Activated gamma-delta T cell treated with anti-CD3 and anti-CD28 coated beads, Interleukin-2, amount 50 U/mL, for 16 hours (primary cell): ENCODE measurements around the gene BMP2.

Experiments
- DNase-seq: peaks from one replicate; pipeline ENCODE4 v3.0.0-alpha.2; 2020; ENCODE audit warnings: low read depth

BMP2 gene

DNA sequence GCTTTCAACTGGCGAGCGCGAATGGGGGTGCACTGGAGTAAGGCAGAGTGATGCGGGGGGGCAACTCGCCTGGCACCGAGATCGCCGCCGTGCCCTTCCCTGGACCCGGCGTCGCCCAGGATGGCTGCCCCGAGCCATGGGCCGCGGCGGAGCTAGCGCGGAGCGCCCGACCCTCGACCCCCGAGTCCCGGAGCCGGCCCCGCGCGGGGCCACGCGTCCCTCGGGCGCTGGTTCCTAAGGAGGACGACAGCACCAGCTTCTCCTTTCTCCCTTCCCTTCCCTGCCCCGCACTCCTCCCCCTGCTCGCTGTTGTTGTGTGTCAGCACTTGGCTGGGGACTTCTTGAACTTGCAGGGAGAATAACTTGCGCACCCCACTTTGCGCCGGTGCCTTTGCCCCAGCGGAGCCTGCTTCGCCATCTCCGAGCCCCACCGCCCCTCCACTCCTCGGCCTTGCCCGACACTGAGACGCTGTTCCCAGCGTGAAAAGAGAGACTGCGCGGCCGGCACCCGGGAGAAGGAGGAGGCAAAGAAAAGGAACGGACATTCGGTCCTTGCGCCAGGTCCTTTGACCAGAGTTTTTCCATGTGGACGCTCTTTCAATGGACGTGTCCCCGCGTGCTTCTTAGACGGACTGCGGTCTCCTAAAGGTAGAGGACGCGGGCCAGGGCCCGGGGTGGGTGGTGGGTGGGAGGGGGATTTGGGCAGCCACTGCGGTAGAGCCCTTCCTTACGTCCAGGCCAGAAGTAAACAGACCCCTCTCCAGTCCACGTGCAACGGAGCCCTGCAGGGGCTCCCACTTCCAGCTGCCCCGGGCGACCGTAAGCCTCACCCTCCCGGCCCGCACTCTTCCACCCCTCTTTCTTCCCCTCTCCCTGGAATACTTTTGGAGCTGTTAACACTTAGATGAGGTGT is 998 bp downstream of the BMP2 start:
- no peak for DNase-seq

DNA sequence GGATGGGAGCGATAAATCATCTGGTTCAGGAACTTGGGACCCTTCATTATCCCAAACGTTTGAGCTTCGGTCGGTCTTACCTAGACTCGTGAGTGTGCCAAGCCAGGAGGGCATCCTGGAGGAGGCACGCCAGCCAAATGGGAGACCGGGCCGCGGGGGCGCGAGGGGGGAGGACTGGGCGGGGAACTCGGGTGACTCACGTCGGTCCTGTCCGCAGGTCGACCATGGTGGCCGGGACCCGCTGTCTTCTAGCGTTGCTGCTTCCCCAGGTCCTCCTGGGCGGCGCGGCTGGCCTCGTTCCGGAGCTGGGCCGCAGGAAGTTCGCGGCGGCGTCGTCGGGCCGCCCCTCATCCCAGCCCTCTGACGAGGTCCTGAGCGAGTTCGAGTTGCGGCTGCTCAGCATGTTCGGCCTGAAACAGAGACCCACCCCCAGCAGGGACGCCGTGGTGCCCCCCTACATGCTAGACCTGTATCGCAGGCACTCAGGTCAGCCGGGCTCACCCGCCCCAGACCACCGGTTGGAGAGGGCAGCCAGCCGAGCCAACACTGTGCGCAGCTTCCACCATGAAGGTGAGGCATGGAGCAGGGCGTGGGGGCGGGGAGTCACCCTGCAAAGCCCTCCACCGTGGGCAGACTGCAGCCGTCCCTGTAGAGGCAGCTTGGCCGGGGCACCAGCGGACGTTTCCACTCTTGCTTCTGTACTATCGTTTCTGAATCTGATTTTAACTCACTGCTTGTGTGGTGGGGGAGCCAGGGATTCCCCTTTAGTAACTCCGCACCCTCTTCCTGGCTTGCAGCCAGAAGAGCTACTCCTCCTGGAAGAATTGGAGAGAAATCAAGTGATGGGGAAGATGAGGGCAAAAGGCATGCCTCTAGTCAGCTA is 2.7 kb downstream of the BMP2 start:
- DNase-seq: no peak

DNA sequence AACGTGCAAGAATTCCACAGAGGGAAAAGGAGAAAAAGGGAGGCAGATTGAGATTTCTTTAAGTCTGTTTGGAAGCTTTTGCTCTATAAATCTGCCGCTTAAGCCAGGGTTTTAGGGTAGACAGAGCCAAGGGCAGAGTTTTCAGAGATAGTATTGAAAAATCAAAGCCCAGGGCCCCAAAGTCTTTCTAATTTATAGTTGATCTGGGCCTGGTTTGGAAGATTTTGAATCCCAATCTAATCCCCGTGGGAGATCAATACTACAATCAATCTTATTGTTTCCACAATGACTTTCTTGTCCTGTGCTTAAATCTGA is 3.3 kb downstream of the BMP2 start:
- DNase-seq: no peak

DNA sequence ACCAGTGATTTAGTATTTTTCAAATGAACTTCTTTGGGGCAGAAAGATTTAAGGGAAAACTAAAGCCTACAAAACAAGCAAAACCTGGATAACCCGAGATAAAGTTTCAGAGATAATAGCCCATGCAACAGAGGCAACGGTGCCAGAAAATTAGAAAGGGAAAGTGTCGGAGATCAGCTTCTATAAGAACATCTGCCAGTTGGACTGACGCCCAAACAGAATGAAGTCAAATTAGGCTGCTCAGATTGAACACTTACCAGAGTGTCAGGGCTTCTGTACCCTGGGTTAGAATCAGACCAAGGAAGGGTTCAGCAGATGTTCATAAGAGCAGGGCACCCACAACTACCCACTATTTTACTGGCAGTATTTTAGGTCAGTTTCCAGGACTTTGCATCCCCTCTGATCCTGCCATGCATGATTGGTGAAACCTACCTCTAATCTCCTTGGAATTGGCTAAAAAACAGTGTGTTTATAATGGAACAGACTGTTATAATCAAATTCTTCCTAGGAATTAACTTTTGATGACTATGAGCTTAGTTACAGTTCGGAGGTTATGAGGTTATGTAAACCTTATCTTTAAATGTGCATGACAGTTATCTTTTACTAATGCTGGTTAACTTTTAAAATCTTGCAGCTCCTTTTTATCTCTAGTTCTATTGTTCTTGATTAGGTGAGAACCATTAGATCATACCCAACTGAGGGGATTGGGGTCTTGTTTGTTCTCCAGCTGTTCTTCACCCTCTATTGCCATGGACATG is 13.1 kb downstream of the BMP2 start:
- DNase-seq: no peak

DNA sequence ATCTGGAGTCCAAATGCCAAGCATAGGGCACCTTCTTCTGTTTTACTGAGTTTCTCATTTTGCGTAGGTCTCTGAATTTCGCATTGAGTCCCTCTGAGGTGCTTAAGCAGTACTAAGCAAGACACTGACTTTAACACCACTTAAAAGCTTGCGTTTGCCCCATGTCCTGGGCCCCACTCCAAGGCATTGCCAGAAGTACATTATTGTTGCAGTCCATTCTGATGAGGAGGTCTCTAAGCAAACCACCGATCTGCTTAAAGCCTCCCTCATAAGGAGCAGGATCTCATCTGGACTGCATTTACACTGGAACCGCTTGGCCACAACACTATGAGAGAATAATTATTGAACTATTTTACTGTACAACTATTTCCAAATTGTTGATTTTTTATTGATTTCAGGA is 16.3 kb downstream of the BMP2 start:
- no peak for DNase-seq

DNA sequence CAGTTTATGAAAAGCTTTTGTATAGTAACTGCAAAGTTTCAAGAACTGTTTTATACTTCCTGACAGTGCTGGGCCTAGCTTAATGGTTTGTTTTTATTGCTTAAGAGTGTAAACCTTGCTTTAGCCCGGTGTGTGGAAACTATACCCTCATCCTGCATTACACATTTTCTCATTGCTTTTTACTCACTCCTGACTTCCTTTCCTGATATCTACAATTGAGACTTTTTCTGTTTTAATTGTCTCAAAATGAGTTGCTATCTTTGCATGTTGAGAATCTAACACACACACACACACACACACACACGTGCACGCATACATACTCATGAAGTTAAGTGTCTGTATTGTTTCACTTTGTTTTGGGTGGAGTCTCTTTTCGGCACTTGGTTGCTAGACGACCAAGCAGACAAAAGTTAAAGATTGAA is 16.7 kb downstream of the BMP2 start:
- no peak for DNase-seq

DNA sequence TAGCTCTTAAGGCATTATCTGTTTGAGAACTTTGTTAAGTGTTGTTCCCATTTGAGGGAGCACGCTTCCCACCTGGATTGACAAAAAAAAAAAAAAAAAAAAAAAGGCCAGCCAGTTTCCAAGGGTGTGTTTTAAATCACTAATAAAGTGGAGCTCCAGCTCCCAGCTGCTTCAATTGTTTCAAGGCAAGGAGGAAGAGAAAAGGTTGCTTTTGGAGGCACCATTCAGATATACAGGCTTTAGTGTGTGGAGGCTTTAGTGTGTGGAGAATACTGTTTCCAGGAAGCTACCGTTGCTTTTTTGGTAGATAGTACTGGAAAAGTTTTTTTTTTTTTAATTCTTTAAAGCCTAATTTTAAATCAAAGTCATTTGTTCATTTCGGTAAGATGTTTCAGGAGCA is 17.3 kb downstream of the BMP2 start:
- no peak for DNase-seq

DNA sequence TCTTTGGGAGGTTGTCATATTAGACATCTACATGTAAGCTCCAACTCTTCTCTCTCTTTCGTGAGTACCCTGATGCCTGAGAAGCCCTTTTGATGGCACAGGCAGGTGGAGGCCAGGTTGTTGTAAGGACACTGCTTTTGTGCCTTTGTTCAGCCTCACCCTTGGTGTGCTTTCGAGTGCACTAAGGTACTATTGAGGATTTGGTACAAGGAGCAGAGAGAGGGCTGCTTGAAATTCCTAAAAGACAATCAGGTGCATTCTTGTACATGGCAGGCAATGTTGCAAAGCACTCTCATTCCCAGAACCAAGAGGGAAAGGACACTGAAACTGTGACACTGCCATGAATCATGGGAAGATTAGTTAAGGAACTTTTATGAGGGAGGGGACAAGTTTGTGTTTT is 19.1 kb downstream of the BMP2 start:
- DNase-seq: no peak

DNA sequence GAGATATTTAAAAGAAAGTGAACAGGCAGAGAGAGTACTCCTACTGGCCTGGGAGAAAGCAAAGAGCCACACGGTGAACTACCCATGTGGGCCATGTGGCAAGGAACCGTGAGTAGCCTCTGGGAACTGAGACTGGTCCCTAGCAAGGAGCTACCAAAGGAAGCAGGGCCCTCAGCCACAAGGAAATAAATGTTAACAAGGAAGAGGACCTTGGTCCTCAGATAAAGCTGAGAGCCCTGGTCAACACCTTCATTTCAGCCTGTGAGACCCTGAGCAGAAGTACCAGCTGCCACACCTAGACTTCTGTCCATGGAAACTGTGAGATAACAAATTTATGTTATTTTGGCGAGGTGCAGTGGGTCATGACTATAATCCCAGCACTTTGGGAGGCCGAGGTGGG is 25.3 kb downstream of the BMP2 start:
- no peak for DNase-seq

DNA sequence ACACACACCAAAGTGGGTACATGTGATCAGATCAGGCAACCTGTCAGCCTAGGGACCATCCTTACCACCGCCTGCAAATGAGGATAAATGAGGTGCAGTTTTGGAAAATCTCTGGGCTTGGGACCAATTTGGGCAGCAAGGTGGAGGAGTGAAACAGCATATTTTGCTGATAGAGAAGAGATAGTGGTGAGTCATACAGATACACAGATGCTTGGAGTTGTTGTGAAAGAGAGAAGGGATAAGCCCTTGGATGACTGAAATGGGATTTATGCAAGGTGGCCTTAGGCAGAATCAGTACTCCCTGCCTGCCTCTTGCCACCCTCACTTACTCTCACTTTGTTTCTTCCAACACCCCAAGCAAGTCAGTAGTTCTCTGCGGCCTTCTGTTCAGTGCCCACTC is 34.7 kb downstream of the BMP2 start:
- DNase-seq: no peak

DNA sequence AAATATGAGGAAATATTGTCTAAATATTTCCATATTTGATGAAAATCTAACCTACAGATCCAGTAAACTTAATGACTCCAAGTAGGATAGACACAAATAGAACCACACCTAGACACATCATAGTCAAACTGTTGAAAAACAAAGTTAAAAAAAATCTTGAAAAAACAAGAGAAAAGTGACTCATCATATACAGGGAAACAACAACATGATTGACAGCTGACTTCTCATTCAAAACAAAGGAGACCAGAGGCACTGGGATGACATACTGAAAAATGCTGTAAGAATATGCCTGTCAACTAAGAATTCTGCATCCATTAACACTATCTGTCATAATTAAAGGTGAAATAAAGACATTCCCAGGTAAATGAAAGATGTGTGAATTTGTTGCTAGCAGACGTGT is 38.8 kb downstream of the BMP2 start:
- no peak for DNase-seq

DNA sequence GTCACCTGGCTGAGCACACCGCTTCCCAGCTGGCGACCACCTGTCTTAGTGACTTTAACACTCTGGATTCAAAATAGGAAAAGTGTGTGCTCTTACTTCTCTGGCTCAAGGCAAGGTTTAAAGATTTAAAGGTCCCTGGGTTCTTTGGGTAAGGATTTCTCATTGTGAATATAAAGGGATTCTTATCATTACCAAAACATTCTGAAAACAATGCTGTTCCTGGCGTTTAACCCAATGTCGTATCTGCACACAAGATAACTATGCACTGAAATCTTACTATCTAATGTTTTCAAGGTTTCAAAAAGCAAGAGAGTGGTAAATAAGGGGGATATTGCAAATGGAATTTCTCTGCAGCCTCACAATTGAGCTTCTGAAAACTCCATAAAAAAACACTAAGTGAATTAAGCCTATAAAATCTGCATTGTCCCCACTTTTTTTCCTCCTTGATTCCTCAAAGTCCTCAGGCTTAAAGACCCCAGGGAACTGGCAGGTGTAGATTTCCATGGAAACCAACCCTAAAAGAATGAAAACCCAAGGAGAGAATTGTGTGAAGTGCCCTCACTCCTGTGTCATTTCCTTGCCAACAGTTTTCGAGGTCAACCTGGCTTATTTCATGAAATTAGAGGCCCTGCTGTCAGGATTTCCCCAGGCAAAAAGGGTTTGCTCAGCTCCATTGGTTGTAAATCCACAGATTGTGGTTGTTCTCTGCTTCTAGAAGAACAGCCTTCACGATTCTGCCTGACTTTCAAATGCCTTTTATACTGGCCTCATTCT is 44.0 kb downstream of the BMP2 start:
- no peak for DNase-seq

DNA sequence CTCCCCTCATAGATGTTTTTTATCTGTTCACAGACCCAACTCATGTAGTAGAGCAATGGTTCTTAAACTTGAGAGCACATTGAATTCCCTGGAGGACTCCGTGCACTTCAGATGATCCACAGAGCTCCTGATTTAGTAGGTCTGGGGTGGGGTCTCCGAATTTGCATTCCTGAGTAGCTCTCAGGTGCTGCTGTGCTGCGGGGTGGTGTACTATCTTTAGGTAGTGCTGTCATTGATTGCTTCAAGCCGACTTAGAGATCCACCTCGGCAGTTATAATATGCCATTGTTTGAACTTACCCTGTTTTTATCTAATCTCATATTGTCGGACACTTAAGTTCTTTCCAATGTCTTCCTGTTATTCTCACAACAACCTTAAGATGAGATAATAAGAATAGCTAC is 45.0 kb downstream of the BMP2 start:
- DNase-seq: no peak

DNA sequence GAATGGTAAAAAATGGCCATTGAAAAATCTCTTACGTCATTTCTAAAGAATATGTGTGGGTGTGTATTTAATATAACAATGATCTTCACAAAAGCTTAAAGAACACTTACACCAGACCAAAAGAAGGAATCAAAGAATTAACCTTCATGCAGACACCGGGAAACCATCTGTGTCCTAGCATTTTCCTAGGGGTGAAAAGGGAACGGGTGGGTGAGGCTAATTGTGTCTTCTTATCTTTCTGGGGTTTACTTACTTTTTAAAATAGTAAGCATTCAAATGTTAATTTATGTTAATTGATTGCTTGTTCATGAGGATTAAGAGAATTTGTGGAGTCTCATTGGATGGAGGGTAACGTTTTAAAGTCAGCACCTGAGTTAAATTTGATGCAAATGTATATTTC is 47.5 kb downstream of the BMP2 start:
- no peak for DNase-seq

DNA sequence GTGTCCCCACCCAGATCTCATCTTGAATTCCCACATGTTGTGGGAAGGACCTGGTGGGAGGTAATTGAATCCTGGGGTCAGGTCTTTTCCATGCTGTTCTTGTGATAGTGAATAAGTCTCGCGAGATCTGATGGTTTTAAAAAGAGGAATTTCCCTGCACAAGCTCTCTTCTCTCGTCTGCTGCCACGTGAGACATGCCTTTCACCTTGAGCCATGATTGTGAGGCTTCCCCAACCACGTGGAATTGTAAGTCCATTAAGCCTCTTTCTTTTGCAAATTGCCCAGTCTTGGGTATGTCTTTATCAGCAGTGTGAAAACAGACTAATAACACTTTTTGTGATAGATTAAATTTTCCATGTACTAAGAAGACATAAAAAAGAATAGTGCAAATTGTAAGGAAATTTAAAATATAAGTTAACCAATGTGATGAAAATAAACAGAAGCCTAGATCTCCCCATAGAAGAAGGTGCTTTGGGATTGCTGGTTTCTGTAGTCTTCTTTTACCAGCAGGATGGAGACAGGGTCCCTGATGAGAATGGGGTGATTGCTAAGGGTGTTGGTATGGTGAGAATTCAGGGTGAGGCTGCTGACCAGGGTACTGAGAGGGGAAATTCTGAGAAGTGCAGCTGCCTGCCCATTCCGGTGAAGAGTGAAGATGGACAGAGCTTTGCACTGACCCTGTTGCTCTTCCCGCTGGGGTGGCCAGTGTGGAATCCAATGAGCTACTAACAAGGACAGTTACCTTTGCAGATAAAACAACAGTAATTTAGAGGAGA is 50.7 kb downstream of the BMP2 start:
- DNase-seq: no peak

DNA sequence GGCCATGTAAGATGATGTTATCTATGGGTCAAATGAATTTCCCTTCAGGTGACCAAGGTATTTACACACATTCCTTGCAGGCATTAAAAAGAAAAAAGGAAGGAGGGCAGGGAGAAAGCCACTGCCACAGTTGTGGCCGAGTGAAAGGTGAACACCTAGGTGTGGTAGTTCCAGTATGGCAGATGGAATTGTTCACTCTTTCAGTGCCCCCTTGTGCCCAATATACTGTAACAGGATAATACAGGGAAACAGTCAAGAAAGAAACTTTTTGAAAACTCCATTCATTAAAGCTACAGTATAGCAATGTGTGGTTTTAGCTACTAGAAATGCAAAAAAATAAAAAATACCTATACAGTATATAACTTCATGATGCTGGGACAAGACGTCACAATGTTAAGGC is 52.1 kb downstream of the BMP2 start:
- DNase-seq: no peak

DNA sequence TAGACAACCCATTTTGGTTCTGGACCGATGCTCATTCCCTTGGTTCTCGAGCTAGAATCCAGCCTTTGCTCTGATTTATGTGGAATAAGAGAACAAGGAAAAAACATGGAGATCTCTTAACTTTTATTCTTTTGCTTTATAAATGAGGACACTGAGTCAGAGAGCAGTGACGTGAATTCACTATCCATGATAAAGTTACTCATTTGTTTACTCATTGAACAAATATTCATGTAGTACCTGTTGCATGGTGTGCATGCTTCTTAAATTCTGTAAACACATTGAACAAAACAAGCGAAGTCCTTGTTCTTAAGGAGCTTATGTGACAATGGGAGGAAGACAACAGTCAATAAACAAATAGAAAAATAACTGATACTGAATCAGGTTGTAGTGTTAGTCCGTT is 56.9 kb downstream of the BMP2 start:
- no peak for DNase-seq

DNA sequence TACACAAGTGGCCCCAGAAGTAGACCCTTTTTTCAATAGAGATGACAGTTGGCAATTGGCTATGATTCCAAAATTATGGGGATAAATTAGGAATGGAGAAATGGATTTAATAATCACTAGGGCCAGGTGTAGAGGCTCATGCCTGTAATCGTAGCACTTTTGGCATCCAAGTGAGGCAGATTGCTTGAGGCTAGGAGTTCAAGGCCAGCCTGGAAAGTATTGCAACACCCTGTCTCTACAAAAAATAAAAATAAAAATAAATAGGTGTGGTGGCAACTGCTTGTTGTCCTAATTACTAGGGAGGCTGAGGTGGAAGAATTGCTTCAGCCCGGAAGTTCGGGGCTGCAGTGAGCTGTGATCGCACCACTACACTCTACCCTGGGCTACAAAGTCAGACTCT is 60.0 kb downstream of the BMP2 start:
- no peak for DNase-seq

DNA sequence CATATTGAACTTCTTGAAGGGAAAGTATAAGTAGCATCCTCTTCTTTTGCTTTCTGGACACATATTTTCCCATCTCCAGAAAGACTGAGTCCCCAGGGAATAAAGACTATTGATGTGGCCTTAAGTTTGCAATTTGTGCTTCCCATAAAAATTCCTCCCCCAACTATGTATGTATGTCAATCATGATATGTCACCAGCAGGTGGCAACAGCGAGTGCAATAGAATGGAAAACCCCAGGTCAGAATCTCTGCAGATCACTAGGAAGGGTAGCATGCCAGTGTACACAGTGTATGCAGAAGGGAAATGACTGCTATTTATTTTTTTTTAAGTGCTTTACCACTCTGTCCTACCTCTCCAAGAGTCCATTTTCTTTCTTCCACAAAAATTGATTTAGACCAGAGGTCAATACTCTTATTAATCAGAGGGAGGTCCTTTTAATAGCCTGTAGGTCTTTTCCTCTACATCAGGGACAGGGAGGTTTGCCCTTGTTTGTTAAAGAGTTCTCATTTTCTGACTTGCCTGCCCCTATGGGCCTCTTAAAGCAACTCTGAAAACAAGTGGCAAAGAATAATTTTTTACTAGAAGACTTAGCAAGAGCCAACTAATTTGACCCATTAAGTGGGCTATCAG is 61.4 kb downstream of the BMP2 start:
- no peak for DNase-seq

DNA sequence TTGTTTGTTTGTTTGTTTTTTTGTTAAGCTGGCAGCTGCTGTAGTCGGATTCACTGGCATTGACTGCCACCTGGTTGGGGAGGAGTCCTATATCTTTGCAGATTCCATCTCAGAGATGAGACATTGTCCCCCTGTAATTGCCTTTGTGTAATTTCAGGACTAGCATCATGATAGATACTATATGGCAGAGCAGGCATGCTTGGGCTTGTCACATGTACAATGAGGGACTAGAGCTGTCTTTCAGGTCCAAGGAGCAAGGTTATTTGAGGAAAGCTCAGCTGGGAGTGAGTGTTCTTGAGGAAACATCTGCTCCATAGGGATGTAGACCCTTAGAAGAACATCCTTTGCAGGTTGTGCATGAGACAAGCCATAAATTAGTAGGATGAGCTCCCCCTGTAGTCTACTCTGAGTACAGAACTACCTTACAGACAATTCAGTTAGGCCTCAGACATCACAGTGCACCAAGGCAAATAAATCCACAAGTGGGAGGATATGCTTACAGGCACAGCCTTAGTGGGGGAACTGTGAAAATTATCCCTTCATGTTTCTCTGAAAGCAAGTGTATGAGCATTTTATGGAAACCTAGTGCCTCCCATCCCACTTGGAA is 62.1 kb downstream of the BMP2 start:
- DNase-seq: no peak
